ENCODE measurements around the gene LRRC75A. TPM values are rescaled to one million over a fixed set of nuclear protein-coding genes. Genes with fewer than 3 reads are reported as not detected.
A peak's percentile ranks its signal among the peaks of the same experiment; 100 is the strongest.

LRRC75A gene
- total RNA-seq, 2 donors from 2014 or later: 3.7 to 4.0 TPM

DNA sequence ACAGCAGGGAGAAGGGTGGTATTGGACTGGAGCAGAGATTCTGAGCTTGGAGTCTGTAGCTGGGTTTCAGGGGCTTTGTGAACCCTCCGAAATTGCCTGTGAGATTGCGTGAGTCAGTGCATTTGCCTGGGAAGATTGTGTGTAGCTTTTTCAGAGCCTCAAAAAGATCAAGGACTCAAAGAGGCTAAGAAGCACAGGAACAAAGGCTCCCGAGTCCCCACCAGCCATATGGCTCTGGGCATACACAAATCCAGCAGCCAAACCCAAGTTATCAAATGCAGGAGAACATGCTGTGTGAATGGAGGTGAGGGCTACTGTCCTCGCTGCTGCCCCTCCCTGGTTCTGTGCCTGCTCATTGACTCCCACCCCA is 3.0 kb downstream of the LRRC75A start:
- H3K36me3 ChIP-seq: no peaks in the 10 kb centered on the region

DNA sequence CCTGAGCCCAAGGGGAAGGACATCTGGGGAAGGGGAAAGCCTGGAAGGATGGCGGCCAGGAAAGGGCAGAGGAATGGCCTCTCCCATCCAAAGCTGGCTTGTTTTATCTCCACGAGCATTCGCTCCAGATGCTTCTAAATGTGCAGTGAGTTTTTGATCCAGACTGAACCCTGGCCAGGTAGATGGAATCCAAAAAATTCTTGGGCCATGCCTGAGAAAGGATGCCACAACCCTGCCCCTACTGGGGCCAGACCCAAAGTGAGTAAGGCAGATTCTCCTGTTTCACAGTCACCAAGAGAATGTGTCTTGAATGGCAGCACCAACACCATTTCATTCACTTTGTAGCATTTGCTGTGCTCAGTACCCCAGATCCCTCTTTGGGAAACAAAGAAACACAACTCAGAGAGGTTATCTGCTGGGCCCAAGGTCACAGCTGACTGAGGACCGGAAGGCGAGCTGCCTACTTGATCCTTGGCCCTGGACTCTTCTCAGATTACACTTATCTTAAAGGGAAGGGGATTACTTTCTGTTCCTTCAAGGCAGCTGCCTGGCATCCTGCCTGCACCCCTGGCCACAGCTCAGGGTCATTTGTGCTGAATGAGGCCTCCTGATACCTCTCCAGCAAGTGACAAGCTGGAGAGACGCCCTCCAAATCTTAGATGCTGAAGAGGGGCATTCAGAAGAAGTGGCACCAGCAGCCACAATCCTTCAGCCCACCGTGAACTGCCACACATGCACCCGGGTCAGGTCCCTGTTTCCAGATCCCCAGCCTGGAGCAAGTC is 3.6 kb downstream of the LRRC75A start:
- H3K27ac ChIP-seq: no peak overlapping the region
- DNase-seq (ENCODE audit: low spot score) (no peak), ATAC-seq (ENCODE audit: insufficient number of reproducible peaks, low FRiP score, low read depth) (no peak)
- peaks cover 23 to 51% of the 10 kb centered on the region in 2 donors for H3K4me1 ChIP-seq (ENCODE audit: control insufficient read depth in 1 of 2, low read depth in 2 of 2)
- TF ChIP-seq, protein P1, sequence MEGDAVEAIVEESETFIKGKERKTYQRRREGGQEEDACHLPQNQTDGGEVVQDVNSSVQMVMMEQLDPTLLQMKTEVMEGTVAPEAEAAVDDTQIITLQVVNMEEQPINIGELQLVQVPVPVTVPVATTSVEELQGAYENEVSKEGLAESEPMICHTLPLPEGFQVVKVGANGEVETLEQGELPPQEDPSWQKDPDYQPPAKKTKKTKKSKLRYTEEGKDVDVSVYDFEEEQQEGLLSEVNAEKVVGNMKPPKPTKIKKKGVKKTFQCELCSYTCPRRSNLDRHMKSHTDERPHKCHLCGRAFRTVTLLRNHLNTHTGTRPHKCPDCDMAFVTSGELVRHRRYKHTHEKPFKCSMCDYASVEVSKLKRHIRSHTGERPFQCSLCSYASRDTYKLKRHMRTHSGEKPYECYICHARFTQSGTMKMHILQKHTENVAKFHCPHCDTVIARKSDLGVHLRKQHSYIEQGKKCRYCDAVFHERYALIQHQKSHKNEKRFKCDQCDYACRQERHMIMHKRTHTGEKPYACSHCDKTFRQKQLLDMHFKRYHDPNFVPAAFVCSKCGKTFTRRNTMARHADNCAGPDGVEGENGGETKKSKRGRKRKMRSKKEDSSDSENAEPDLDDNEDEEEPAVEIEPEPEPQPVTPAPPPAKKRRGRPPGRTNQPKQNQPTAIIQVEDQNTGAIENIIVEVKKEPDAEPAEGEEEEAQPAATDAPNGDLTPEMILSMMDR (IDR thresholded peaks at IDR 0.05): no peak
- no peaks in the 10 kb centered on the region for H3K27me3 ChIP-seq (replicated peaks; ENCODE audit: insufficient read depth)
- H3K9me3 ChIP-seq: no peaks in the 10 kb centered on the region
- H3K4me3 ChIP-seq: no peak overlapping the region
- no peaks in the 10 kb centered on the region for H3K36me3 ChIP-seq

More for the DNA sequence above, 3.0 kb downstream of the LRRC75A start:
- ATAC-seq (ENCODE audit: insufficient number of reproducible peaks, low FRiP score, low read depth) (no peak), DNase-seq (ENCODE audit: low spot score) (no peak)
- H3K27ac ChIP-seq: no peak overlapping the region
- H3K9me3 ChIP-seq: no peaks in the 10 kb centered on the region
- TF ChIP-seq, protein P1 (IDR thresholded peaks at IDR 0.05): no peak
- peaks cover 23 to 51% of the 10 kb centered on the region in 2 donors for H3K4me1 ChIP-seq (ENCODE audit: control insufficient read depth in 1 of 2, low read depth in 2 of 2)
- no peak overlapping the region for H3K4me3 ChIP-seq
- H3K27me3 ChIP-seq (replicated peaks; ENCODE audit: insufficient read depth): no peaks in the 10 kb centered on the region

DNA sequence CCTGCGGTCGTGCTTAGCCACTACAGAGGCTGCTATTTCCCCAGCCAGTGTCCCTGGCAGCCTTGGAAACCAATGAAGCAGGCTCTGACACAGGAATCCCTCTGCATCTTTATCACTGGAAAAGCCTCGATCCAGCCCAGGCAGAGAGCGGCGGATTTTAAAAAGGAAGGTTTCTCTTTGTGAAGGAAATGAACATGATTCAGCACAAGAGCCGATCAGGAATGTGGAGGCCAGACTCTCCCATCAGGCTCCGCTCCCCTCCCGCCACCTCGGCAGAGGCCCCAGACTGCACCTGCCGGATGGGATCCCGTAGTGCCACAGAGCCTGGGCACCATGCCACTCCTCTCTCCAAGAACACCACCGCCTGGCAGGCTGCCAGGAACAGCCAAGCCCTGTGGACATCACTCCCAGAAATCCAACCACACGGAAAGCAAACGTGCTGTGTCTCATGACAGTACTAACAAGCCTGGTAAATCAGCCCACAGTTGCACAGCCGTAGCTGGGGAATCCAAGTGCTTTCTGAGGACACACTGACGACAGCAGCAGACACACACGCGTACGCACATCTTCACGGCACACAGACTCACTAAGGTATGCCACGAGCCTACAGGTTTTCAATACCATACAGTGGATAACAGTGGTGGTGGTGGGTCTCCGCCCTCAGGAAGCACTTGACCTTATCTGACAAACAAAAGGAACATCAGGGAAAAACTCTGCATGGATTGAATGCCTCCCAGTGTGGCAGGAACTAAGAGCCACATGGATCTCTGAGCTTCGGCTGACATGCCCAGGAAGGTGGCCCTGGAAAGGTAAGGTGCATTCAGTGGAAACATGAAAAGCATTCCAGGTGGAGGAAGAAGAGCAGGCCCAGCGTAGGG is 5.4 kb downstream of the LRRC75A start:
- DNase-seq (ENCODE audit: low spot score) (peak; percentile 39), ATAC-seq (ENCODE audit: insufficient number of reproducible peaks, low FRiP score, low read depth) (peak; percentile 57)
- H3K4me3 ChIP-seq: peak overlapping the region; percentile 64
- peak overlapping the region; percentile 63 to 72 for H3K27ac ChIP-seq
- H3K9me3 ChIP-seq: no peaks in the 10 kb centered on the region
- peaks cover 23 to 51% of the 10 kb centered on the region in 2 donors for H3K4me1 ChIP-seq (ENCODE audit: control insufficient read depth in 1 of 2, low read depth in 2 of 2)
- TF ChIP-seq, protein P1 (IDR thresholded peaks at IDR 0.05): no peak
- no peaks in the 10 kb centered on the region for H3K27me3 ChIP-seq (replicated peaks; ENCODE audit: insufficient read depth)
- H3K36me3 ChIP-seq: no peaks in the 10 kb centered on the region

DNA sequence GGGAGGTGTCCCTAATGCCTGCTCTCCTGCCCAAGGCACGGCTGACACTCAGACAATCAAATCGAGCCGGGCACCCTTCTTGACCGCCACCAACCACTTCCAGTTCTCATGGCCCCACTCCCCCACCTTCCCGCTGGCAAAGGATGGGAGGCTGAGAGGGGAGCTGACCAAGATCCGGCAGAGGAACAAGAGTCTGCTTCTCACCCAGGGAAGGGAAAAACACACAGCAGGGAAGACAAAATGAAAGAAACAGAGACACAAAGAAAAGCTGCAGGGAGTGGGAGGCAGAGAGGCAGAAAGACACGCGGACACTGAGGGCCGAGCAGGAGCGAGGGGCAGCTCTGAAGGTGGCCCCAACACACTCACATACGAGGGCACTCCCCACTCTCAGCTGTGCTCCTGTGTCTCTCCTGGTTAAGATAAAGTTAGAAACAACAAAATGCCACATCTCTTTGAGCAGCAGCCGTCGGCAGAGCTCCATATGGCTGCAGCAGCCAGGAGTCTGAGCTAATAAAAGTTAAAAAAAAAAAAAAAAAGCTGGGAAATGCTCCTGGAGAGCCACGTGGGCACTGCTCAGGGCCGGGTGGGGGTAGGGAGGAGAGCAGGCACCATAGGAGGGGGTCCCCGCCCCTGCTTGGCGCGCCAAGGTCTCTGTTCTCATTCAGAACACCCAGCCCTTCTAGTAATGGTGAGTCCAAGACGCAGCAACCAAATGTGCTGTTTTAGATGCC is 7.4 kb downstream of the LRRC75A start:
- peaks cover 17 to 39% of the 10 kb centered on the region in 2 donors for H3K4me1 ChIP-seq (ENCODE audit: control insufficient read depth in 1 of 2, low read depth in 2 of 2)
- H3K27me3 ChIP-seq (replicated peaks; ENCODE audit: insufficient read depth): no peaks in the 10 kb centered on the region
- no peak overlapping the region for H3K27ac ChIP-seq
- H3K9me3 ChIP-seq: no peaks in the 10 kb centered on the region
- H3K4me3 ChIP-seq: peak overlapping the region; percentile 62
- TF ChIP-seq, protein P1 (IDR thresholded peaks at IDR 0.05): no peak
- no peaks in the 10 kb centered on the region for H3K36me3 ChIP-seq
- no peak for DNase-seq (ENCODE audit: low spot score)
- ATAC-seq (ENCODE audit: insufficient number of reproducible peaks, low FRiP score, low read depth): no peak
